LNCAP (cell line): ENCODE results near the gene TANK.

ENCODE experiments used
- CTCF ChIP-seq: fragments of 450-650 bp; IDR thresholded peaks from 2 replicates; pipeline ENCODE4 v1.5.1; 2017; ENCODE audit warnings: mild to moderate bottlenecking

TANK gene, protein sequence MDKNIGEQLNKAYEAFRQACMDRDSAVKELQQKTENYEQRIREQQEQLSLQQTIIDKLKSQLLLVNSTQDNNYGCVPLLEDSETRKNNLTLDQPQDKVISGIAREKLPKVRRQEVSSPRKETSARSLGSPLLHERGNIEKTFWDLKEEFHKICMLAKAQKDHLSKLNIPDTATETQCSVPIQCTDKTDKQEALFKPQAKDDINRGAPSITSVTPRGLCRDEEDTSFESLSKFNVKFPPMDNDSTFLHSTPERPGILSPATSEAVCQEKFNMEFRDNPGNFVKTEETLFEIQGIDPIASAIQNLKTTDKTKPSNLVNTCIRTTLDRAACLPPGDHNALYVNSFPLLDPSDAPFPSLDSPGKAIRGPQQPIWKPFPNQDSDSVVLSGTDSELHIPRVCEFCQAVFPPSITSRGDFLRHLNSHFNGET

GRCh38 chr2:161160226-161161073, at the start of gene TANK:
Gene TANK (plus strand): TSS chr2:161160428. CDS start chr2:161179663, 19,235 bp downstream.
- TF ChIP-seq CTCF: no peak

DNA sequence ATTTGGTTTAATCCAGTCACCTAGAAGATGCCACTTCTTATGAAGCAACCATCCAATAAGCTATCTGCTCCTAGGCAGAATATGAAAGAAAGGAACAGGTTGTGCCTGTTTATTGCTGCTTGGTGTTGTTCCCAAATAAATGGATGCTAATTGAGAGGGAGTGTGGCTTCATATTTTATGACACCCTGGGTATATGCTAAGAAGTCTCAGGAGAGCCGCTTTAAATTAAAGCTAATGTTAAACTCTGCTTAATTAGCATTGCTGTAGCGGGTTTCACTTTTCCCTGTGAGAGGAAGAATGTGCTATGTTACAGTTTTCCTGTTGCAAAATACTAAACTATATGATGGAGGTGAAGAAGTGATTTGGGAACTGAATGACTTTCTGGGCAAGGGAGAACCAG, 48.7 kb upstream of the TANK start:
- no peak for TF ChIP-seq CTCF

GRCh38 chr2:161112908-161113307, 47.3 kb upstream of the TANK start:
- TF ChIP-seq CTCF: no peak

DNA sequence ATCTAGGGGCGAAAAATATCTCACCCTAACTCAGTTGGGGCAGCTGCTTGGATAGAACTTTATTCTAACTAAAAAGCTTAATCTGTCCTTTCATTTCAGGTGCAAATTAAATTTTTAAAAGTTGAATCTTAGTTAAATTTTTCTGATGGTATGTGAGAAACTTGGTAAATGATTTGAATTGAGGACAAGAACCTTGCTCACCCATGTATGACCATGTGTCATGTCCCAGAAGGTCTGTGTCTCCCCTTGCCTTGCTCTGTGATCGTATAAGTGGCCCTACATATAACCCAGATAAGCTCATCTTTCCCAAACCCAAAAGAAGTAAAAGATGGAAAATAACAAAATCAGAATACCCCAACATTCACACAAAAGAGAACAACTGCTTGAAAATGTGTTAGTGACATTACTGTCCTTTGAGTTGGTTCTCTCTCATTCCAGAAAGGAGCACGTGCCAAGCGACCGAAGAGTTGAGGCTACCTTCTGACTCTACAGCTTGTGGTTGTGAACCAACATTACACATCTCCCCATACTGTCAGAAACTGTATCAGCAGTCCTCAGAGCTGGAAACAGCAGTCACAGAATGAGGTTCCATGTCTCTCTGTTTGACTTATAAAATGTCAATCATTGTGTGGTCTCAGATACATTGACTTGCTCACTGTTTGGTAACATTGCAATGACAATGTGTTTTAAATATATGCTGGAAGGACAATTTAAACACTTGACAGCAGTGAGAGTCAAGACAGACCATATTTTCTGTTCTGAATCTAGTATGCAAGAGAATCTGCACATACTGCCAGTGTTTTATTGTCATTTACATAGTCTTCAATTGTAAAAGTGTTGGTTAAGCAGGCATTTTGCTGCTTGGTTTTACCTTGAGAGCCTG, 46.3 kb upstream of the TANK start:
- TF ChIP-seq CTCF: no peak

DNA sequence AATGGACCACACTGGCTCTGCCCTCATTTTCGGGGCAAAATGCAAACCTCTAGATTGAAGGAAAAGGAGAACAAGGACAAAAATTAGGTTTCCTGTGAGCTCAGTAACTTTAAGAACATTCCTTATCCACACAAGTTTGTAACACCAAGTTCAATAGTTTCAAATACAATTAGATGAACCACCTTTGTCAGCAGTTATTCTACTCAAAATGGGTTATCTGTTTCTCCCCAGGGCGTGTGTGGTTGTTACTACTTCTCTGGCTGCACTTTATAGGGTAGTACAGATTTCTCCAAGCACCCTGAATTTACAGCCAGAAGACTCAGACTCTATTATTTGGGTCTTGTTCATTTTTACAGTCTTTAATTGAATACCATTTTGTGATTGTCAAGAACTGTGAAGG, 45.0 kb upstream of the TANK start:
- TF ChIP-seq CTCF: no peak

- no peak for TF ChIP-seq CTCF
Measured at GRCh38 chr2:161115605-161116380, 44.4 kb upstream of the TANK start.
